Caco-2 (cell line): ENCODE measurements around the gene INPP4B. TPM values are rescaled to one million over a fixed set of nuclear protein-coding genes. Genes with fewer than 3 reads are reported as not detected.

ENCODE experiments used
- BruUV-seq: library from RNA; stranded (reverse); fragments of 400-500 nt; replicated peaks from 2 replicates; lab custom pipeline; 2021; lab: Mats Ljungman, UMichigan
- CTCF ChIA-PET: fragments of 300-600 bp; sonication (Branson Sonifier 250); formaldehyde crosslinking; loops from one replicate; lab custom pipeline; 2022; ENCODE audit warnings: antibody characterized with exemption; lab: Charles Lee
- POLR2A ChIA-PET: fragments of 300-600 bp; sonication (Branson Sonifier 250); formaldehyde crosslinking; loops from one replicate; lab custom pipeline; 2022; ENCODE audit warnings: antibody characterized with exemption; lab: Charles Lee
- DNase-seq, 2 experiments: peaks; one replicate each; pipeline versions ENCODE4 v3.0.0 to v3.0.0-alpha.2; 2020 to 2022
- H3K27me3 ChIP-seq: replicated peaks from 2 replicates; pipeline ENCODE4 v1.6.0; 2011; ENCODE audit warnings: low read length; ENCODE audit not compliant: control insufficient read depth, insufficient read depth
- H3K36me3 ChIP-seq: 2 replicates; pipeline ENCODE4 v1.5.1; 2011; ENCODE audit warnings: low read length; ENCODE audit not compliant: control insufficient read depth, insufficient read depth
- H3K4me1 ChIP-seq: fragments of 250-450 bp; sonication (Bioruptor Pico); 2 replicates; pipeline ENCODE4 v1.5.1; 2020; ENCODE audit warnings: mild to moderate bottlenecking
- H3K4me3 ChIP-seq: 2 replicates; pipeline ENCODE4 v1.5.1; 2011; ENCODE audit warnings: low read depth, mild to moderate bottlenecking, control low read depth, low read length
- H3K9me3 ChIP-seq: fragments of 250-450 bp; sonication (Bioruptor Pico); 2 replicates; pipeline ENCODE4 v1.5.1; 2020; ENCODE audit warnings: mild to moderate bottlenecking, moderate library complexity
- H3K27ac Mint-ChIP-seq: one replicate; pipeline ENCODE4 v1.8.0; 2022; ENCODE audit warnings: mixed read lengths; ENCODE audit not compliant: unreplicated experiment
- H3K27me3 Mint-ChIP-seq: one replicate; pipeline ENCODE4 v1.8.0; 2022; ENCODE audit warnings: mixed read lengths; ENCODE audit not compliant: insufficient read depth, unreplicated experiment
- H3K36me3 Mint-ChIP-seq: one replicate; pipeline ENCODE4 v1.8.0; 2022; ENCODE audit warnings: mild to moderate bottlenecking, mixed read lengths; ENCODE audit not compliant: insufficient read depth, unreplicated experiment
- H3K4me1 Mint-ChIP-seq: one replicate; pipeline ENCODE4 v1.8.0; 2022; ENCODE audit warnings: low read depth, mixed read lengths; ENCODE audit not compliant: unreplicated experiment
- H3K4me3 Mint-ChIP-seq: one replicate; pipeline ENCODE4 v1.8.0; 2022; ENCODE audit warnings: mild to moderate bottlenecking, moderate library complexity, mixed read lengths; ENCODE audit not compliant: unreplicated experiment
- H3K9me3 Mint-ChIP-seq: one replicate; pipeline ENCODE4 v1.8.0; 2022; ENCODE audit warnings: mixed read lengths; ENCODE audit not compliant: unreplicated experiment
- CTCF ChIP-seq, 2 experiments: fragments of 200-600 bp in 1 of 2; IDR thresholded peaks; 1 replicate in 1 of 2; 2 replicates in 1 of 2; pipeline versions ENCODE4 v1.5.1 to v1.8.0; 2011 to 2022; ENCODE audit warnings: antibody characterized with exemption in 1 of 2, control low read depth in 1 of 2, inconsistent platforms in 1 of 2, low read depth in 1 of 2, low read length in 1 of 2, mild to moderate bottlenecking in 1 of 2, moderate library complexity in 1 of 2; ENCODE audit not compliant: insufficient read depth in 1 of 2, severe bottlenecking in 1 of 2, unreplicated experiment in 1 of 2
- intact Hi-C: fragments of 100-400 bp; cut with micrococcal nuclease; formaldehyde crosslinking; loops from one replicate; pipeline ENCODE4 v1.10.0; 2022; ENCODE audit not compliant: unreplicated experiment
- total RNA-seq: library from RNA; stranded (reverse); gene quantifications from 2 replicates; pipeline ENCODE4 v1.2.3, GENCODE V29; 2022

INPP4B gene
- total RNA-seq, 1 experiment from 2014 or later: 10.3 TPM

DNA sequence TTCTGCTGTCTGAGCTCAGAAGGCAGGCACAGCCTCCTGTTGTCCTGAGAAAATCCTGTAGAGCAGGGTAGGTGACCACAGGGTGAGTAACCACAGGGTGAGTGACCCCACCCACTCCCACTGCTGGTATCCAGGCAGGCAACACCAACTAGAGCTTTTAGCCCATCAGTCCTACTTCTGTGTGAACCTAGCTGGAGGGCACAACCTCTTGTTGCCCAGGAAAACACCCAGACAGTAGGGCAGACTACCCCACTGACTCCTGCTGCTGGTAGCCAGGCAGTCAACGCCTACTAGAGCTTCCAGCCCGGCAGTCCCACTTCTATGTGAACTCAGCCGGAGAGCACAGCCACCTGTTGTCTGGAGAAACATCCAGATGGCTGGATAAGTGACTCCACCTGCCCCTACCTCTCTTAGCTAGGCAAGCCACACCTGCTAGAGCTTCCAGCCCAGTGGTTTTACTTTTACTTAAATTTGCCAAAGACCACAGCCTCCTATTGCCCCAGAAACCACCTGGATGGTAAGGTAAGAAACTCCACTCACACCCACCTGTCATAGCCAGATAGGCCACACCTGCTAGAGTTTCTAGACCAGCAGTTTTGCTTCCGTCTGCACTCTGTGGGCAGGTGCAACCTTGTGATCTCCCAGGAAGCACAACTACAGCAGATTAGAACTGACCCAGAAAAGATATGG is 371.6 kb downstream of the INPP4B start:
- ChIA-PET POLR2A (no interaction called here), CTCF (no interaction called here)
- no peaks in the 10 kb centered on the region for H3K9me3 ChIP-seq
- no peaks in the 10 kb centered on the region for H3K36me3 Mint-ChIP-seq
- H3K4me3 Mint-ChIP-seq: no peak overlapping the region
- peaks cover 14% of the 10 kb centered on the region for H3K4me1 Mint-ChIP-seq
- intact Hi-C loops: loop anchor here (2.0 to 5.0 kb wide), 2 partner anchors 16 to 93 kb away; no protein-coding TSS in a partner anchor
- H3K9me3 Mint-ChIP-seq: no peaks in the 10 kb centered on the region
- H3K27me3 ChIP-seq: no peaks in the 10 kb centered on the region
- no peak overlapping the region for H3K4me3 ChIP-seq
- DNase-seq: peak in 1 of 2 experiments; percentile 15
- H3K4me1 ChIP-seq: peaks cover 11% of the 10 kb centered on the region
- no TSS peak for BruUV-seq
- no peaks in the 10 kb centered on the region for H3K36me3 ChIP-seq
- no peaks in the 10 kb centered on the region for H3K27me3 Mint-ChIP-seq
- no peak overlapping the region for H3K27ac Mint-ChIP-seq
- no peak for TF ChIP-seq CTCF (IDR thresholded peaks at IDR 0.05; ENCODE audit: insufficient read depth in 1 of 2, low read depth in 1 of 2, low read length in 1 of 2, severe bottlenecking in 1 of 2, unreplicated experiment in 1 of 2)

DNA sequence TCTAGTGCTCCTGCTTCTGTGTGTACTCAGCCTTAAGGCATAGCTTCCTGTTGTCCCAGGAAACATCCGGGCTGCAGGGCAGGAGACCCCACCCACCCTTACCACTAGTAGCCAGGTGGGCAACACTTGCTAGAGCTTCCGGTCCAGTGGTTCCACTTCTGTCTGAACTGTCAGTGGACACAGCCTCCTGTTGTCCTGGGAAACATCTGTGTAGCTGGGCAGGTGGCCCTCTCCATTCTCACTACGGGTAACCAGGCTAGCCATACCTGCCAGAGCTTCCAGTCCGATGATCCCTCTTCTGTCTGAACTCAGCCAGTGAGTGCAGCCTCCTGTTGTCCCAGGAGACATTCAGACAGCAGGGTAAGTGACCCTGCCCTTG is 372.2 kb downstream of the INPP4B start:
- Histone ChIP-seq H3K27me3 (no peaks in the 10 kb centered on the region), H3K4me3 (no peak overlapping the region), H3K36me3 (no peaks in the 10 kb centered on the region), H3K9me3 (no peaks in the 10 kb centered on the region), H3K4me1 (peaks cover 11% of the 10 kb centered on the region)
- ChIA-PET POLR2A (no interaction called here), CTCF (interaction anchor here (0.6 kb wide), 1 partner anchor 14 kb away, joined by 3 read pairs; no protein-coding TSS in a partner anchor)
- TF ChIP-seq CTCF (IDR thresholded peaks at IDR 0.05; ENCODE audit: insufficient read depth in 1 of 2, low read depth in 1 of 2, low read length in 1 of 2, severe bottlenecking in 1 of 2, unreplicated experiment in 1 of 2): no peak
- intact Hi-C loops: loop anchor here (2.0 kb wide), 1 partner anchor 15 kb away; no protein-coding TSS in a partner anchor
- H3K27ac Mint-ChIP-seq: no peak overlapping the region
- no peak for DNase-seq
- no peak overlapping the region for H3K4me3 Mint-ChIP-seq
- H3K9me3 Mint-ChIP-seq: no peaks in the 10 kb centered on the region
- no peaks in the 10 kb centered on the region for H3K27me3 Mint-ChIP-seq
- no peaks in the 10 kb centered on the region for H3K36me3 Mint-ChIP-seq
- TSS peak; percentile 30 for BruUV-seq
- H3K4me1 Mint-ChIP-seq: peaks cover 14% of the 10 kb centered on the region

DNA sequence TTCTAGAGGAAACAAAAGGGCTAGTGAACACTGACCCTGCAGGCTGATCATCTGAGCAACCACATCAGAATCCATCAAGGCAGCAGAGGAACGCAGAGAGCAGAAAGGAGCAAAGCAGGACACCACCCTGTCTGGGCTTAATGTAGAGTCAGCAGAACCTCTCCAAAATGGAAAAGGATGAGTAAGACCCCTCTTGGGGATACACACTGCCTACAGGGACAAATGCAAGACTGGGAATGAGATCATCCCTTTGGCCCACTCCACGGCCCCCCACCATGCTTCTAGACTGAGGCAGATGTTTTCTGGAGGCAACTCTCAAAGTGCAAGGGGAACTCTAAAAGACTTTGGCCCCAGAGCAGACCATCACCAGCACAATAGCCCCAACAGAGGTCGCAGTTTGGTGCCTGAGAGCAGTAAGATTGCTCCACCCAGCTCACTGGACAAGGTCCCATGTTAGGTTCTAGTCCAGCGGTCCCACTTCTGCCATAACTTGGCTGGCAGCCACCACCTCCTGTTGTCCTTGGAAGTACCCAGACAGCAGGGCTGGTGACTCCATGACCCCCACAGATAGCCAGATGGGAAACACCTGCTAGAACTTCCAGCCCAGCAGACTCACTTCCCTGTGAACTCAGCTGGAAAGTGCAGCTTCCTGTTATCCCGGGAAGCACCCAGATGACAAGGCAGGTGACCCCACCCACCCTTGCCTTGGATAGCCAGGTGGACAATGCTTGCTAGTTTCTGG is 372.7 kb downstream of the INPP4B start:
- no peaks in the 10 kb centered on the region for H3K36me3 Mint-ChIP-seq
- Histone ChIP-seq H3K36me3 (no peaks in the 10 kb centered on the region), H3K4me3 (no peak overlapping the region), H3K27me3 (no peaks in the 10 kb centered on the region), H3K9me3 (no peaks in the 10 kb centered on the region), H3K4me1 (peaks cover 11% of the 10 kb centered on the region)
- ChIA-PET CTCF (interaction anchor here (0.6 kb wide), 1 partner anchor 14 kb away, joined by 3 read pairs; no protein-coding TSS in a partner anchor), POLR2A (no interaction called here)
- peaks cover 14% of the 10 kb centered on the region for H3K4me1 Mint-ChIP-seq
- no peak overlapping the region for H3K4me3 Mint-ChIP-seq
- BruUV-seq: no TSS peak
- H3K27ac Mint-ChIP-seq: no peak overlapping the region
- no peaks in the 10 kb centered on the region for H3K9me3 Mint-ChIP-seq
- TF ChIP-seq CTCF (IDR thresholded peaks at IDR 0.05; ENCODE audit: insufficient read depth in 1 of 2, low read depth in 1 of 2, low read length in 1 of 2, severe bottlenecking in 1 of 2, unreplicated experiment in 1 of 2): no peak
- no peak for DNase-seq
- H3K27me3 Mint-ChIP-seq: no peaks in the 10 kb centered on the region
- intact Hi-C loops: no loop called here
